ENCODE measurements around the gene NEDD1. TPM values are rescaled to one million over a fixed set of nuclear protein-coding genes. Genes with fewer than 3 reads are reported as not detected.

NEDD1 gene
- total RNA-seq, 1 experiment from 2014 or later: 35.4 TPM

- H3K27me3 ChIP-seq (ENCODE audit: insufficient read depth, low read length): peaks cover 10% of the 10 kb centered on the region; the same call in 1 of the 2 replicates
- no peaks in the 10 kb centered on the region for H3K79me2 ChIP-seq (ENCODE audit: insufficient read depth, low read length)
- no TSS peak for BruUV-seq (replicated peaks)
- no peak overlapping the region for H3K4me2 ChIP-seq (ENCODE audit: low read length)
- TF ChIP-seq SRF (IDR thresholded peaks at IDR 0.05; ENCODE audit: low read depth): no peak
- TF ChIP-seq ZBTB33 (IDR thresholded peaks at IDR 0.05; ENCODE audit: extremely low read depth, insufficient replicate concordance, low read length): no peak
- TF ChIP-seq MAX (IDR thresholded peaks at IDR 0.05): no peak
- no peak for TF ChIP-seq POLR2A (IDR thresholded peaks at IDR 0.05; ENCODE audit: borderline replicate concordance, extremely low read depth, insufficient read depth, insufficient read length)
- TF ChIP-seq FOSL1 (IDR thresholded peaks at IDR 0.05; ENCODE audit: low read depth): no peak
- TF ChIP-seq ZNF274 (IDR thresholded peaks at IDR 0.05; ENCODE audit: low read depth, low read length): no peak
- no peak for TF ChIP-seq SIN3A (IDR thresholded peaks at IDR 0.05; ENCODE audit: low read depth)
- no peak for TF ChIP-seq CEBPB (IDR thresholded peaks at IDR 0.05; ENCODE audit: low read depth)
- no peak for TF ChIP-seq EZH2phosphoT487 (IDR thresholded peaks at IDR 0.05; ENCODE audit: borderline replicate concordance)
- TF ChIP-seq TCF7L2 (IDR thresholded peaks at IDR 0.05; ENCODE audit: borderline replicate concordance, extremely low read depth, insufficient read depth, insufficient read length): no peak
- no peak overlapping the region for H3K4me3 ChIP-seq (replicated peaks in 1 of 2; ENCODE audit: low read depth in 1 of 2, low read length in 2 of 2)
- H3K9me2 ChIP-seq (ENCODE audit: insufficient read depth): no peaks in the 10 kb centered on the region
- ChIA-PET CTCF (no interaction called here), RAD21 (ENCODE audit: low non-redundant PET in 1 of 2, low total read pairs in 2 of 2, uncharacterized antibody in 2 of 2, unreplicated experiment in 2 of 2) (no interaction called here), POLR2A (no interaction called here)
- H3K9ac ChIP-seq (ENCODE audit: low read length): no peak overlapping the region
- DNase-seq (ENCODE audit: low read depth, low spot score): no peak
- ATAC-seq: no peak
- no peaks in the 10 kb centered on the region for H4K20me1 ChIP-seq (ENCODE audit: insufficient read depth)
- H3K9me3 ChIP-seq (ENCODE audit: control insufficient read depth in 1 of 2, insufficient read depth in 1 of 2, low read depth in 1 of 2, low read length in 2 of 2): no peaks in the 10 kb centered on the region
- H3K36me3 ChIP-seq (ENCODE audit: control insufficient read depth in 1 of 2, insufficient read depth in 2 of 2, low read length in 2 of 2): no peaks in the 10 kb centered on the region
- H3K4me1 ChIP-seq (ENCODE audit: control insufficient read depth in 1 of 2, insufficient read depth in 2 of 2, low read length in 2 of 2): no peaks in the 10 kb centered on the region
- no peak overlapping the region for H3K27ac ChIP-seq (ENCODE audit: low read depth, low read length)
- H2AFZ ChIP-seq (ENCODE audit: low read depth, low read length, poor library complexity, severe bottlenecking): no peak overlapping the region
- intact Hi-C loops (cut with micrococcal nuclease): no loop called here
Measured at GRCh38 chr12:96870946-96871345, 36.1 kb upstream of the NEDD1 start.

All from HCT116 (cell line).